ENCODE results near the gene OTUB2. TPM values are rescaled to one million over a fixed set of nuclear protein-coding genes. Genes with fewer than 3 reads are reported as not detected.

The OTUB2 gene
- total and polyA plus RNA-seq, 2 donors (not counting 3 experiments of a cell fraction or from before 2014, with no cell fraction given): 0.70 to 1.6 TPM

GRCh38 chr14:94022532-94023411 is 3.4 kb upstream of the OTUB2 start:
- H4K20me1 ChIP-seq (replicated peaks; ENCODE audit: control insufficient read depth, extremely low read depth, insufficient read depth, low read length): no peaks in the 10 kb centered on the region
- dilution Hi-C loops (cut with MboI; ENCODE audit: extremely low pct_ligation_motif_present, low sequenced_read_pairs) (no loop called here), intact Hi-C loops (cut with micrococcal nuclease) (no loop called here)
- no peaks in the 10 kb centered on the region for H3K9me1 ChIP-seq (replicated peaks; ENCODE audit: control insufficient read depth, extremely low read depth, insufficient read depth, low read length)
- ChIA-PET CTCF (interaction anchor here (0.9 to 2.5 kb wide), 4 partner anchors 13 to 114 kb away, joined by 3 to 8 read pairs (median 6); no protein-coding TSS in a partner anchor), POLR2A (no interaction called here)
- H3K4me2 ChIP-seq (ENCODE audit: insufficient read depth, low read length): no peak overlapping the region
- H3K4me3 ChIP-seq (replicated peaks in 1 of 3; ENCODE audit: insufficient read depth in 1 of 3, low read depth in 1 of 3, low read length in 3 of 3): no peak overlapping the region
- H3K9me3 ChIP-seq (replicated peaks; ENCODE audit: control insufficient read depth, insufficient read depth, low read length): no peaks in the 10 kb centered on the region
- DNase-seq (ENCODE audit: low read depth, low spot score): no peak
- H3K4me1 ChIP-seq (ENCODE audit: control insufficient read depth, extremely low read depth, insufficient read depth, low read length): peaks cover 2% of the 10 kb centered on the region
- no TSS peak for BruUV-seq (replicated peaks)
- H3K36me3 ChIP-seq (ENCODE audit: control insufficient read depth in 2 of 2, extremely low read depth in 1 of 2, insufficient read depth in 2 of 2, low read length in 2 of 2): no peaks in the 10 kb centered on the region
- no peak overlapping the region for H3K27ac ChIP-seq (ENCODE audit: insufficient read depth, low read depth, low read length)
- FAIRE-seq: no peak
- no peaks in the 10 kb centered on the region for H3K79me2 ChIP-seq (ENCODE audit: control insufficient read depth, insufficient read depth, low read length)
- peaks cover 0 to 4% of the 10 kb centered on the region in 2 experiments for H3K27me3 ChIP-seq (ENCODE audit: control insufficient read depth in 2 of 2, insufficient read depth in 2 of 2, low read length in 2 of 2)
- H3K9ac ChIP-seq (replicated peaks; ENCODE audit: extremely low read depth, insufficient read depth, low read length): no peak overlapping the region
- no peak overlapping the region for H2AFZ ChIP-seq (ENCODE audit: low read depth, low read length)
- no peak for TF ChIP-seq POLR2AphosphoS5 (IDR thresholded peaks at IDR 0.05; ENCODE audit: insufficient read depth, low read depth, low read length)
- TF ChIP-seq CTCF (IDR thresholded peaks at IDR 0.05; ENCODE audit: extremely low read depth in 1 of 2, insufficient read depth in 1 of 2, low read depth in 1 of 2, low read length in 2 of 2): no peak
- TF ChIP-seq GATA2 (IDR thresholded peaks at IDR 0.05; ENCODE audit: insufficient read depth, insufficient read length, low read depth, low read length): no peak
- no peak for TF ChIP-seq POLR2A (IDR thresholded peaks at IDR 0.05; ENCODE audit: low read depth, low read length)
- no peak for TF ChIP-seq MYC (IDR thresholded peaks at IDR 0.05; ENCODE audit: low read depth, low read length)
- no peak for TF ChIP-seq EZH2 (IDR thresholded peaks at IDR 0.05; ENCODE audit: borderline replicate concordance, low read depth, low read length, severe bottlenecking)
- no peak for TF ChIP-seq MAX (IDR thresholded peaks at IDR 0.05; ENCODE audit: insufficient read depth, insufficient read length)
- TF ChIP-seq JUN (IDR thresholded peaks at IDR 0.05; ENCODE audit: borderline replicate concordance, insufficient read depth, insufficient read length, low read depth): no peak
- no peak for TF ChIP-seq FOS (IDR thresholded peaks at IDR 0.05; ENCODE audit: borderline replicate concordance, insufficient read depth, low read length)
